ENCODE results near the gene FEM1A. TPM values are rescaled to one million over a fixed set of nuclear protein-coding genes. Genes with fewer than 3 reads are reported as not detected.
"Not testable (repeated sequence)": the region's sequence is repeated elsewhere in the genome, so short reads cannot be mapped to it uniquely, and the experiment has no call there.

Gene FEM1A
- total RNA-seq, 1 donor from 2014 or later, result 13.7 TPM

DNA sequence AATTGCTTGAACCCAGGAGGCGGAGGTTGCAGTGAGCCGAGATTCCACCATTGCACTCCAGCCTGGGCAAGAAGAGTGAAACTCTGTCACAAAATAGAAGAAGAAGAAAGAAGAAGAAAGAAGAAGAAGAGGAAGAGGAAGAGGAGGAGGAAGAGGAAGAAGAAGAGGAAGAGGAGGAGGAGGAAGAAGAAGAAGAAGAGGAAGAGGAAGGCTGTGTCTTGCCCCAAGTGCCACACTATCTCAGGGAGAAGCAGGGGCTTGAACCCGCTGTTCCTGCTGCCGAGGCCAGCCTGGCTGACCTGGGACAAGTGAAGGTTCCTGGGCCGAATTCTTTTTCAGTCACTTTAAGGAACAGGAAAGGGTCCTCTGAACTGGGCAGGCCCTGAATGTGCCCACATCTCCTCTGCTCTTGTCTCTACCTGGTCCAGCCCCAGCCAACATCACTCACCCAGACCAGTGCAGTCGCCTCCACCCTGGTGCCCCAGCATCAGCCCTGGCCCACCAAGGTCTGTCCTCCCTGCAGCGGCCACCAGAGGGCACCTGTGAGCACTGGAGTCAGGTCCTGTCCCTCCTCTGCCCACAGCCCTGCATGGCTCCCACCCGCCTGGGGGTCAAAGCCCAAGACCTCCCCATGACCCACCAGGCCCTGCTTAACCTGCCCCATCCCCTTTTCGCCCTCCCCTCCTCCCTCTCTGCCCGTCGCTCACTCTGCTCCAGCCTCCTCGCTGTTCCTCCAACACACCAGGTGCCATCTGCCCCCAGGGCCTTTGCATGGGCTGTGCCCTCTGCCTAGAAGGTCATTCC lies 20.0 kb downstream of the FEM1A start:
- intact Hi-C loops (cut with micrococcal nuclease), result loop anchor here (2.0 kb wide), 1 partner anchor 219 kb away; no protein-coding TSS in a partner anchor

DNA sequence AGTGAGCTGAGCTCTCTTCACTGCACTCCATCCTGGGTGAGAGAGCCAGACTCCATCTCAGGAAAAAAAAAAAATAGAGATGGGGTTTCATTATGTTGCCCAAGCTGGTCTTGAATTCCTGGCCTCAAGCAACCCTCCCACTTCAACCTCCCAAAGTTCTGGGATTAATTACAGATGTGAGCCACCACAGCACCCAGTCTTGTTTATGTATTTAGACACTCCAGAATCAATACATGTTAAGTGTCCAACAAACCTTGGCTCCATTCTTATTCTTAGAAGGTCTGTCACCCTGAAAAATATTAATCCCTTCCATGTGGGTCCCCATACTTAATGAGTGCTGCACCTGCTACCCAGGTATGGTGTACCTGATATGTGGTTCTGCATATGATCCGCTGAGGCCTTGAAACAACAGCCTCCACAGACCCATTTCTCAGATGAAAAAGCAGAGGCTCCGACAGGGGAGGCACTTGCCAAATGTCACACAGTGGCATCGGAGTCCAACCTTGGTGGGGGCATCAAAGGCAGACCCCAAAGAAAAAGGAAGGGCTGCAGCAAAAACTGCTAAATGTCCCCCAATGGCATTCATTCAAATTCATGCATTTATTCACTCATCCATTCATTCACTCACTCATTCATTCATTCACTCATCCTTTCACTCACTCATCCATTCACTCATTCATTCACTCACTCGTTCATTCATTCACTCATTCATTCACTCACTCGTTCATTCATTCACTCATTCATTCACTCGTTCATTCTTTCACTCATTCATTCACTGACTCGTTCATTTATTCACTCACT lies 23.3 kb downstream of the FEM1A start:
- intact Hi-C loops (cut with micrococcal nuclease), result no loop called here

DNA sequence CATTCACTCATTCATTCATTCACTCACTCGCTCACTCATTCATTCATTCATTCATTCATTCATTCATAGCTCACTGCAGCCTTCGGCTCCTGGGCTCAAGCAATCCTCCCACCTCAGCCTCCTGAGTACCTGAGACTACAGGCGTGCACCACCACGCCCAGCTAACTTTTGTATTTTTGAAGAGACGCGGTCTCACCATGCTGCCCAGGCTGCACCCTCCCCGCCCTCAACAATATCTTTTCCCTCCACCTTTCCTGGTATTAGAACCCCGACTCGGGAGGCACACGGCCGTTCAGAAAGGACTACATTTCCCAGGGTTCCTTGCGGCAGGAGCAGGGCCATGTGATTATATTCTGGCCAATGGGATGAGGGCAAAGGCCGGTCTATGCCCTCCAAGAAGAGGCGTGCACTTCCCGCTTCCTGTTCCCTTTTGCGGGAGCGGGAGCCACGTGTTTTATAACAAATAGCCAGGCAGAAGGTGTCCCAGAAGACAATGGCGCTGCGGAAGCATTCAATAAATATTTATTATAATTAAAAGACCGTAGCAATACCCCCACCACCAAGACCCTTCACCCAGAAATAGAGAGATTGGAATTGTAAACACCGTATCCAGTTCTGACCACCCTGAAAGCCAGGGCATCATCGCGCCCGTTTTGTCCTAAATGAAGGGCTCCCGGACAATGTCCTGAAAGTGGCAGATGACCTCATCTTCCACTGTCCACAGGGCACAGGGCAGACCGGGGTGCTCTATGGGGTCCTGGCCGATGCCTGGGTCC lies 24.1 kb downstream of the FEM1A start:
- intact Hi-C loops (cut with micrococcal nuclease), result no loop called here

DNA sequence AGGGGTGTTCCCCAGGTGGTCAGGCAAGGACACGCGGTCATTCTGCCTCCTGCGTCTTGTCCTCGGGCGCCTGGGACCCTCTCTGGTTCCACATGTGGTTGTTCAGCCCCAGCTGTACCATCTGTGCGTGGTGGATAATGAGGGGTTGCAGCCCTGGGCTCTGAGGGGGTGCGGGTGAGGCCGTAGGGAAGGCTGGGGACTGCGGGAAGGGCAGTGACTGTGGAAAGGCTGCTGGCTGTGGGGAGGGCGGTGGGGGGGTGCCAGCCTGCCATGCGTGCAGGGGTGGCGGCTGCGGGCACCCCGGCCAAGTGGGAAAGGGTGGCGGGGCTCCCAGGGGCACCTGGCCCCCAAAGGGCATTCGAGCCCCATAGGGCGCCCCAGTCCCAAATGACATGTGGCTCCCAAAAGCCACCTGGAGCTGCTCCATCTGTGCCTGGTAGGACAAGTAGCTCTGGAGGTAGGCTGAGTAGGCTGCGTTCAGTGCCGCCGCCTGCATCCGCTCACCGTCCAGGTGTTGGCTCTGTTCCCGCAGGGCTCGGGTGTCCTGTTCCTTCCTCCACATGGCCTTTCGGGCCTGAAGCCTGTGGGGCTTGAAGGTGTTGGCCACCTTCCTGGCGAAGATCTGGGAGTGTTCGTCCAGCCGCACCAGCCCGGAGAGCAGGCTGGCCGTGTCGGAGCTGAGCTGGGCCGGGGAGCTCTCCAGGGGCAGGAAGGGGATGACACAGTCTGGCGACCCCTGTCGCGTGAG lies 24.8 kb downstream of the FEM1A start:
- intact Hi-C loops (cut with micrococcal nuclease), result no loop called here

DNA sequence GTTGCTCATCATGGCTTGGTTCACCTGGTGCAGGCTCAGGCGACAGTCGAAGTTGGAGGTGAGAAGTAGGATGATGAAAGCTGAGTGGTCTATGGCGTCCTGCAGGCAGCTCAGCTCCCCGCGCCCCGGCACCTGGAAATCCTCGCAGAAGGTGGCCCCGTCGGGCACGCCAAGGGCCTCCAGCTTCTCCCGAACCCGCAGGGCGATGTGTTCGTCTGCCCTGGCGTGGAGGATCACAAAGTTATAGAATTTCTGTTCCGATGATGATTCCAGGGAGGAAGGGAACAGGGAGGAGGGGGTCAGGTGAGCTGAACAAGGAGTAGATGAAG lies 25.4 kb downstream of the FEM1A start:
- intact Hi-C loops (cut with micrococcal nuclease), result no loop called here

DNA sequence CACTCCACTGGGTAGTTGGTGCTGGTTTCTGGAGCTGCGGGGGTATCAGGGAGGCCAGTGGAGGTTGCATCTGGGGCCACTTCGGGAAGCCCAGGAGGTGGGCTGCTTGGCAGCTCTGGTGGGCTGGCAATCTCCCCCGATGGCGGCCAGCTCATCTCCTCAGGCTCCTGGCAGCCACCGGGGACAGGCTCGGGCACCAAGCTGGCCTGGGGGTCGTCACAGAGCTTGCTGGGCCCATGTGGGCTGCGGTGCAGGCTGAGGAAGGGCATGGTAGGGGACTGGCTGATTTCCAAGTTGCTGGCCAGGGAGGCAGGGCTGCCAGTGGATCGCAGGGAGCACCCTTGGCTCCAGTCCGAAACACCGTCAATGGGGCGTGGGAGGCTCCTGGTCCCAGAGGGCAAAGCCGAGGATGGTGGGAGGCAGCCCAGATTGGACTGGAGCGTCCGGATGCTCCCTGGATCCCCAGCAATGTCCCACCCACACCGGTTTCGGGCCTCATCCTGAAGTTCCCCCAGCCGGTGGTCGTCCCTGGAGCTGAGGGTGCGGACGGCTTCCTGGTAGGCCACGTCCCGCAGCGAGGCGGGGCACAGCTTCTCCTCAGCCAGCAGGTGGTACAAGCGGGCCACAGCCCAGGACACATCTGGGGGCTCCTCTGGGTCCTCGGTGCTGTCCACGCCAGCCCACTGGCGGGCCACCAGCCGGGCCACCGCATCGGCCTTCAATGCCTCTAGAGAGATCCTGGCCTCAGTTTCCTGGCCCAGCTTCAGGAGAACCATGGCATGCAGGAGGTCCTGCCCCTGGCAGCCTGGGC lies 26.1 kb downstream of the FEM1A start:
- intact Hi-C loops (cut with micrococcal nuclease), result no loop called here

DNA sequence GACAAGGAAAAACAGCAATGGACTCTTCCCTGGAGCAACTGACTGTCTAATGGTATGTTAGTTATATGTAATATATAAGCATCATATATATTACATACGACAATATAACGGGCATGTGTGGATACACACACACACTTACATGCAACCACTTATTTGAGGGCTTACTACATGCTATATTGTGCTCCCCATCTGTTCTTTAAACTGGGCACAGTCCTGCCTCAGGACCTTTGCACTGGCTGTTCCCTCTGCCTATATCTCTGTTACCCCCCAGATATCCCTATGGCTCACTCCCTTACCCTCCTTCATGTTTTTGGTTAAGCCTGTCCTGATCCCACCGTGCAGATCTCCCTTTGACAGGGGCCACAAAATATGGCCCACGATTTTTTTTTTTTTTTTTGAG lies 29.7 kb downstream of the FEM1A start:
- intact Hi-C loops (cut with micrococcal nuclease), result no loop called here

DNA sequence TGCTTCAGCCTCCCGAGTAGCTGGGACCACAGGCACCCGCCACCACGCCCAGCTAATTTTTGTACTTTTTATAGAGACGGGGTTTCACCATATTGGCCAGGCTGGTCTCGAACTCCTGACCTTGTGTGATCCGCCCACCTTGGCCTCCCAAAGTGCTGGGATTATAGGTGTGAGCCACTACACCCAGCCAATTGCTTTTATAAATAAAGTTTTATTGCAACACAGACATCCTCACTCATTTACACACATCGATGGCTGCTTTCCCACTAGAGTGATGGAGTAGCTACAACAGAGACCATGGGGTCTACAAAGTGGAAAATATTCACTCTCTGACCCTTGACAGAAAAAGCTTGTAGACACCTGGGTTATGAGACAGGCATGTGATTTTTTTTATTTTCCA lies 30.8 kb downstream of the FEM1A start:
- intact Hi-C loops (cut with micrococcal nuclease), result not testable (repeated sequence)

DNA sequence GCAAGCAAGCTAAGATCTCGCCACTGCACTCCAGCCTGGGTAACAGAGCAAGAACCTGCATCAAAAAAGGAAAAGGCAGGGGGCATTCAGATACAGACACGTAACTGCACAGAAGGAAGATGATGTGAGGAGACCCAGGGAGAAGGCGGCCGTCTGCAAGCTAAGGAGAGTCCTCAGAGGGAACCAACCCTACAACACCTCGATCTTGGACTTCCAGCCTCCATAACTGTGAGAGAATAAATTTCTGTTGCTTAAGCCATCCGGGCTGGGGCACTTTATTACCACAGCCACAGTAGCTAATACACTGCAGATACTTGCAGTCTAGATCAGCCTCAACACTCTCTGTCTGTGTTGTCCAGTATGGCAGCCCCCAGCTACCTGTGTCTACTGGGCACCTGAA lies 32.0 kb downstream of the FEM1A start:
- intact Hi-C loops (cut with micrococcal nuclease), result no loop called here

DNA sequence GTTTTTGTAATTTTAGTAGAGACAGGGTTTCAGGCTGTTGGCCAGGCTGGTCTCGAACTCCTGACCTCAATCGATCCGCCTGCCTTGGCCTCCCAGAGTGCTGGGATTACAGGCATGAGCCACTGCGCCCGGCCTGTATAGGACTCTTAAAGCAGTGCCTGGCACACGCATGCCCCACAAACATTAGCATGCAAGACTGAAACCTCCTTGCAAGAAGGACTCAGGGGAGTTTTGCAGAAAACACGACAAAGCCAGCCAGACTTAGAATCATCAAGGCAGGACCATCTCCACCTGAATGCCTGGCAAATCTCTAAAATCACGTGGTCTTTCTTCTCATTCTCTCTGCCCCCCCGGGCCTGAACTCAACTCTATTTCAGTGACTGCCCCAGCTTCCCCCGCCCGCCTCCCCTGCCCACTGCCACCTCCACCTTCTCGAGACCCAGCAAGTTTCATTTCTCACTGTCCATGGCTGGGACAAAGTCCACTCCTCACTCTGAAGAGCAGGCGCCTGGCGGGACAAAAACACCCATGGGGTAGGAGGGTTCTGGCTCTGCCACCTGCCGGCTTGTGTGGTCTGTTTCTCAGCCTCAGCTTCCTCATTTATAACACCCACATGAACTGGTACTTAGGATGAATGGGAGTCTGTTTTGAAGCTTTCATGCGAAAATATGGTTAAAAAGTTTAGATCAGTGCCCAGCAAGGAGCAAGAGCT lies 37.6 kb downstream of the FEM1A start:
- intact Hi-C loops (cut with micrococcal nuclease), result no loop called here

DNA sequence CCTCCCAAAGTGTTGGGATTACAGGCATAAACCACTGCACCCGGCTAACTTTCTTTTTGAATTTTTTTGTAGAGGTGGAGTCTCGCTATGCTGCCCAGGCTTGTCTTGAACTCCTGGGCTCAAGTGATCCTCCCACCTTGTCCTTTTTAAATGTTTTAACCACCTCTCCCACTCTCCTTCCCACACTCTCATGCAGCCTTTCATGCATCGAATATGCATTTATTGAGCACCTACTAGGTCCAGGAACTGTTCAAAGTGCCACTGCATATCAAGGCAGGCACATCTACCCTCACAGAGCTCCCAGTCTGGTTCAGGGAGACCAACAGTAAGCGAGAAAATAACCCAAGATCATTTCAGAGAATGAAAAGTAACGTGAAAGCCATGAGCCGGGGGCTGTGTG lies 38.8 kb downstream of the FEM1A start:
- intact Hi-C loops (cut with micrococcal nuclease), result no loop called here

DNA sequence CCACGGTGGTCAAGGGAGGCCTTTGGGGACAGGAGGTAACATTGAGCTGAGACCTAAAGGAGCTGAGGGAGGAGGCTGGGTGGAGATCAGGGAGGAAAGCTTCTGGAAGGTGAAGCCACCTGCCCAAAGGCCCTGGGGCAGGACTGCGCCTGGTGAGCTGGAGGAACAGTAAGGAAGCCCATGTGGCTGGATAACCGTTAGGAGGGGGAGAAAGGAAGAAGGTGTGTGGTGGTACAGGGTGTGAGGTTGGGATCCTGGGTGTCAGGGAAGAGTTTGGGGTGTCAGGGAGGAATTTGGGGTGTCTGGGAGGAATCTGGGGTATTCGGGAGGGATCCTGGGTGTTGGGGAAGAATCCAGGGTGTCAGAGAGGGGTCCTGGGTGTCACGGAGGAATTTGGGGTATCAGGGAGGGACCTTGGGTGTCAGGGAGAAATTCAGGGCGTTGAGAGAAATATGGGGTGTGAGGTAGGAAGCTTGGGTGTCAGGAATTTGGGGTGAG lies 39.3 kb downstream of the FEM1A start:
- intact Hi-C loops (cut with micrococcal nuclease), result no loop called here

DNA sequence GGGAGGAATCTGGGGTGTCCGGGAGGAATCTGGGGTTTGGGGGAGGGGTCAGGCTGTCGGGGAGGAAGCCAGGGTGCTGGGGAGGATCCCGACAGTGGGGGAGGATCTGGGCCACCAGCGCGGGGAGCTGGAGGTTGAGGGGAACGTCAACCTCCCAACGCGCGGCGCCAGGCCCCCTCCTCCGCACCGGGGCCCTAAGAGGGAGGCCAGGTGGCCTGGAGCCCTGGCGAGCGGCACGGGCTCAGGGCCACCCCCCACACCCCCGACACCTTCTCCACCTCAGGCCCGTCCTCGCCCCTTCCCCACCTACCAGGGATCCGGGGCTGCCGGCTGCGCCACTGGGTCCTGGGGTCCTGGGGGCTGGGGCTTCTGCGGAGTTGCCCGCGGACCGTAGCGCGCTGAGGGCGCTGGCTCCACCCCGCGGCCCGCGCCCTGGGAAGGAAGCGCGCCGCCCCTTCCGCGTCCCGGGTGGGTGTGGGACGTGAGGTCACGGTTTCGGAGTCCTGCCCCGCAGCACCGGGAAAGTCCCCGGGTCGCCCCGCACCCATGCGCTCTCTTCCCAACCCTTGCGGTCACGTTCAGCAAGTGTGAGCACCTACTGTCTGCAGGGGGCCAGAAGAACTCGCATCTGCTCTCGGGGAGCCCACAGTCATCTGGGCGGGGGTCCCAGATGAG lies 39.9 kb downstream of the FEM1A start, which contains the start of gene TICAM1:
TSS of gene TICAM1 (minus strand) at position 409 of the 675 bp plus-strand sequence. CDS start 13,335 bp downstream, outside the sequence.
- intact Hi-C loops (cut with micrococcal nuclease), result no loop called here

DNA sequence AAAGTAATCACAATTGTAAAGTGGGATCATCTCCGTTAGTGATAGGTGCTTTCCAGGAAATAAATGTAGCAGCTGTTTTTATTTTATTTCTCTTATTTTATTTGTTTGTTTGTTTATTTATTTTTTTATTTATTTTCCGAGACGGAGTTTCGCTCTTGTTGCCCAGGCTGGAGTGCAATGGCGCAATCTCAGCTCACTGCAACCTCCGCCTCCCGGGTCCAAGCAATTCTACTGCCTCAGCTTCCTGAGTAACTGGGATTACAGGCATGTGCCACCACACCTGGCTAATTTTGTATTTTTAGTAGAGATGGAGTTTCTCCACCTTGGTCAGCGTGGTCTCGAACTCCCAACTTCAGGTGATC lies 40.4 kb downstream of the FEM1A start:
- intact Hi-C loops (cut with micrococcal nuclease), result not testable (repeated sequence)

DNA sequence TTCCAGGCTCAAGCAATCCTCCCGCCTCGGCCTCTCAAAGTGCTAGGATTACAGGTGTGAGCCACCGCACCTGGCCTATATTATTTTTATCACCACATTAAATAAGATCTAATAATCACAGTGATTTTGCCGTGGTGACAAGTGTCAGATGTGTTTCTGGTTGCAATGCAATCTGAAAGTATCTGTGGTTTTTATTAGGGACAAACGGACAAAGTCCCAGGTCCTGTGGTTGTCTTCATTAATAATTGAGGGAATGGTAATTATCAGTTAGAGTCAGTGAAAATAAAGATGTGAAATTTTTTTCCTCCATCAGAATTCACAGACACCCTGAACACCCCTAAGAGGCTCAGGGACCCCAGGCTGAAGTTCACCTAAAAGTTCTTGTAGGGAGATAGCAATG lies 41.2 kb downstream of the FEM1A start:
- intact Hi-C loops (cut with micrococcal nuclease), result no loop called here

DNA sequence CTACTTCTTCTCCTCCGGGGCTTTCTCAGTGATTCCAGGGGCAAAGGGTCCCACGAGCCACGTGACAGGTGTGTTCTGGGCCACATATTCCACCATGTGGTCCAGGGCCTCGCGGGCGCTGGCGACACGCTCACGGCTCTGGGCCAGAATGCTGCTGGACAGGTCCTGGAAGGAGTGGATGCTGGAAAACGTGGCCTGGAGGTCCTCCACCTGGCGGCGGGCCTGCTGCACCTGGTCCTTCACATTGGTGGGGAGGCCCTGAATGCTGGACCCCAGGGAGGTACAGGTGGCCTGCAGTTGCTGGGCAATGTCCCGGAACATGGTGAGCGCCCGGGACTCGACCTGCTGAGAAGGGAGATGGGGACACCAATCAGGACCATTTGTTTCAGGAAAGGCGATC lies 47.7 kb downstream of the FEM1A start:
- intact Hi-C loops (cut with micrococcal nuclease), result no loop called here

DNA sequence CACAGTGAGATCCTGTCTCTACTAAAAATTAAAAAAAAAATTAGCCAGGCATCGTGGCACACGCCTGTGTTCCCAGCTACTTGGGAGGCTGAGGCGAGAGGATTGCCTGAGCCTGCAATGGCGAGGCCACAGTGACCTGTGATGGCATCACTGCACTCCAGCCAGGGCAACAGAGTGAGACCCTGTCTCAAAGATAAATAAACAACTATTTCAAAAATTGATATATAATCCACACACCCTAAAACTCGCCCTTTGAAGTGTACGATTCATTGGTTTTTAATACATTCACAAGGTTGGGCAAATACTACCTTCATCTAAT lies 52.1 kb downstream of the FEM1A start:
- intact Hi-C loops (cut with micrococcal nuclease), result no loop called here

DNA sequence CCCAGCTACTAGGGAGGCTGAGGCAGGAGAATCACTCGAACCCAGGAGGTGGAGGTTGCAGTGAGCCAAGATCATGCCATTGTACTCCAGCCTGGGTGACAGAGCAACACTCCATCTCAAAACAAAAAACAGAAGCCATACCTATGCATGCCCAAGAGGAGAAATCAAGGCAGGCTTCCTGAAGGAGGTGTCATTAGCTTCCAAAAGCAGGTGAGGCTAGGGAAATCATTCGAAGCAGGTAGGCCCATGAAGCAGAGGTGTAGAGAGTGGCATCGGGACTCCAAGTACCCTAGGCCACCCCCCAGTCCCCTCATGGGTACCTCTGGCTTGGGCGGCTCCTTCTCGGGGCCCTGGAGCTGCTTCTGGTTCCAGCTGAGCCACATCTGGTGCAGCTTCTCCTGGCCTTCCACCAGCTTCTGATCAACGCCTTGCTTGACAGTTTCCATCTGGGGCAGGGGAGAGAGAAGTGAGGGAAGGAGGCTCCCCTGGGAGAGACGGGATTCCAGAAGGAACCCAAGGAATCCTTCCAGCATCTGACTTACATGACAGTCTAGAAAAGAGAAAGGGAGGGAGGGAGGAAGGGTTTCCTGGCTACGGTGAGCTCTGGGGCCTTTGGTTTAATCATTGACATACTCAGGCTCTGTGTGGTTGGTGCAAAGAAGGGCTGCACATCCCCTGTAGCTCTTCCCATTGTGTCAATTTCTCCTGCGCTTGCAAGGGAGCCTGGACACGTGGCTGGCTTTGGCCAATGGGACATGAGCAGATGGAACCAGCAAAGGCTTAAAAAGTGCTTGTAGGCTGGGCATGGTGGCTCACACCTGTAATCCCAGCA lies 53.0 kb downstream of the FEM1A start:
- intact Hi-C loops (cut with micrococcal nuclease), result no loop called here
